MCF 10A (cell line): ENCODE data around the gene CABP1. TPM values are rescaled to one million over a fixed set of nuclear protein-coding genes. Genes with fewer than 3 reads are reported as not detected.

Experiments
- BruUV-seq: library from RNA; stranded (reverse); fragments of 400-500 nt; replicated peaks from 2 replicates; lab custom pipeline; 2021; lab: Mats Ljungman, UMichigan
- CTCF ChIA-PET: fragments of 300-600 bp; sonication (Branson Sonifier 250); formaldehyde crosslinking; extraction: SDS; loops from one replicate; lab custom pipeline; 2021; ENCODE audit warnings: antibody characterized with exemption, inconsistent platforms; lab: Yijun Ruan, JAX
- POLR2A ChIA-PET: fragments of 300-600, 350-650 bp; sonication (Branson Sonifier 250); formaldehyde crosslinking; extraction: SDS; loops from one replicate; lab custom pipeline; 2020; ENCODE audit warnings: antibody characterized with exemption, inconsistent platforms; lab: Yijun Ruan, JAX
- DNase-seq: peaks from one replicate; pipeline ENCODE4 v3.0.0-alpha.2; 2018; ENCODE audit not compliant: unreplicated experiment
- H3K27ac Mint-ChIP-seq: one replicate; pipeline ENCODE4 v1.8.0; 2022; ENCODE audit warnings: mild to moderate bottlenecking, low read depth, mixed read lengths; ENCODE audit not compliant: unreplicated experiment
- H3K27me3 Mint-ChIP-seq: one replicate; pipeline ENCODE4 v1.8.0; 2022; ENCODE audit warnings: mixed read lengths; ENCODE audit not compliant: insufficient read depth, unreplicated experiment
- H3K36me3 Mint-ChIP-seq: one replicate; pipeline ENCODE4 v1.8.0; 2022; ENCODE audit warnings: mild to moderate bottlenecking, moderate library complexity, mixed read lengths; ENCODE audit not compliant: insufficient read depth, unreplicated experiment
- H3K4me1 Mint-ChIP-seq: one replicate; pipeline ENCODE4 v1.8.0; 2022; ENCODE audit warnings: mixed read lengths; ENCODE audit not compliant: insufficient read depth, unreplicated experiment
- H3K4me3 Mint-ChIP-seq: one replicate; pipeline ENCODE4 v1.8.0; 2022; ENCODE audit warnings: mild to moderate bottlenecking, moderate library complexity, mixed read lengths; ENCODE audit not compliant: unreplicated experiment
- H3K9me3 Mint-ChIP-seq: one replicate; pipeline ENCODE4 v1.8.0; 2022; ENCODE audit warnings: mixed read lengths; ENCODE audit not compliant: unreplicated experiment
- CTCF ChIP-seq: fragments of 200-600 bp; IDR thresholded peaks from one replicate; pipeline ENCODE4 v1.8.0; 2022; ENCODE audit warnings: antibody characterized with exemption, mild to moderate bottlenecking; ENCODE audit not compliant: unreplicated experiment
- intact Hi-C: fragments of 100-400 bp; cut with micrococcal nuclease; formaldehyde crosslinking; loops from 2 replicates; pipeline ENCODE4 v1.14.1; 2022
- total RNA-seq: library from RNA; stranded (reverse); gene quantifications from 2 replicates; pipeline ENCODE4 v1.2.3, GENCODE V29; 2022

CABP1 gene
- total RNA-seq, 1 experiment from 2014 or later = not detected

GRCh38 chr12:120640861-120641833 is 721 bp downstream of the CABP1 start:
- intact Hi-C loops = no loop called here
- POLR2A ChIA-PET = interaction anchor here (0.6 kb wide), 1 partner anchor 70 kb away, joined by 3 read pairs; no protein-coding TSS in a partner anchor
- H3K27ac Mint-ChIP-seq = no peak overlapping the region
- peaks cover 6% of the 10 kb centered on the region for H3K4me1 Mint-ChIP-seq
- peak; percentile 31 for DNase-seq
- no peaks in the 10 kb centered on the region for H3K9me3 Mint-ChIP-seq
- TF ChIP-seq CTCF = no peak
- no TSS peak for BruUV-seq
- H3K27me3 Mint-ChIP-seq = peaks cover 34% of the 10 kb centered on the region
- CTCF ChIA-PET = interaction anchor here (0.7 to 1.3 kb wide), 2 partner anchors 58 to 404 kb away, joined by 3 to 4 read pairs; no protein-coding TSS in a partner anchor
- H3K4me3 Mint-ChIP-seq = peak overlapping the region; percentile 68
- H3K36me3 Mint-ChIP-seq = no peaks in the 10 kb centered on the region

GRCh38 chr12:120642121-120642520 is 1.7 kb downstream of the CABP1 start:
- CTCF ChIA-PET = interaction anchor here (0.7 to 1.6 kb wide), 6 partner anchors 9 to 405 kb away, joined by 3 to 6 read pairs (median 4); no protein-coding TSS in a partner anchor
- POLR2A ChIA-PET = no interaction called here
- TF ChIP-seq CTCF = no peak
- no peaks in the 10 kb centered on the region for H3K36me3 Mint-ChIP-seq
- no peak overlapping the region for H3K4me3 Mint-ChIP-seq
- peaks cover 6% of the 10 kb centered on the region for H3K4me1 Mint-ChIP-seq
- DNase-seq = no peak
- H3K27ac Mint-ChIP-seq = no peak overlapping the region
- no TSS peak for BruUV-seq
- H3K27me3 Mint-ChIP-seq = peaks cover 34% of the 10 kb centered on the region
- intact Hi-C loops = no loop called here
- no peaks in the 10 kb centered on the region for H3K9me3 Mint-ChIP-seq

- BruUV-seq = no TSS peak
- ChIA-PET POLR2A (no interaction called here), CTCF (interaction anchor here (0.6 to 1.6 kb wide), 5 partner anchors 8 to 331 kb away, joined by 4 to 6 read pairs (median 4); no protein-coding TSS in a partner anchor)
- peaks cover 6% of the 10 kb centered on the region for H3K4me1 Mint-ChIP-seq
- no peak overlapping the region for H3K27ac Mint-ChIP-seq
- no peaks in the 10 kb centered on the region for H3K9me3 Mint-ChIP-seq
- no peak for DNase-seq
- H3K36me3 Mint-ChIP-seq = no peaks in the 10 kb centered on the region
- TF ChIP-seq CTCF = no peak
- H3K27me3 Mint-ChIP-seq = peaks cover 34% of the 10 kb centered on the region
- intact Hi-C loops = no loop called here
- no peak overlapping the region for H3K4me3 Mint-ChIP-seq
Observed at GRCh38 chr12:120642826-120643225, 2.4 kb downstream of the CABP1 start.

- Mint-ChIP-seq H3K27ac (no peak overlapping the region), H3K4me3 (no peak overlapping the region), H3K4me1 (peaks cover 6% of the 10 kb centered on the region), H3K9me3 (no peaks in the 10 kb centered on the region), H3K27me3 (peaks cover 37% of the 10 kb centered on the region), H3K36me3 (no peaks in the 10 kb centered on the region)
- no peak for TF ChIP-seq CTCF
- no TSS peak for BruUV-seq
- intact Hi-C loops = no loop called here
- no peak for DNase-seq
- ChIA-PET POLR2A (no interaction called here), CTCF (interaction anchor here (0.6 to 2.1 kb wide), 5 partner anchors 15 to 305 kb away, joined by 3 to 9 read pairs (median 4); no protein-coding TSS in a partner anchor)
Observed at GRCh38 chr12:120643574-120643973, 3.1 kb downstream of the CABP1 start.
